OCI-LY1 (cell line): ENCODE measurements around the gene PDK3.

Experiments used
- H2AFZ ChIP-seq: fragments of 200-600 bp; sonication (generic), shearing (Covaris generic); 2 replicates; pipeline ENCODE4 v1.6.0; 2014; ENCODE audit warnings: antibody characterized with exemption, mild to moderate bottlenecking, low read length
- H3F3A ChIP-seq: fragments of 200-600 bp; sonication (generic), shearing (Covaris generic); 2 replicates; pipeline ENCODE4 v1.6.0; 2014; ENCODE audit warnings: mild to moderate bottlenecking, antibody characterized with exemption, low read length, moderate library complexity; ENCODE audit not compliant: insufficient read depth
- H3K27ac ChIP-seq: fragments of 200-600 bp; sonication (generic); 2 replicates; pipeline ENCODE4 v1.5.1; 2014; ENCODE audit warnings: low read length, mixed run types, mild to moderate bottlenecking, low read depth; ENCODE audit not compliant: poor library complexity, severe bottlenecking
- H3K27me3 ChIP-seq: fragments of 200-600 bp; sonication (generic); 2 replicates; pipeline ENCODE4 v1.6.0; 2014; ENCODE audit warnings: antibody characterized with exemption, mild to moderate bottlenecking, low read length, moderate library complexity; ENCODE audit not compliant: insufficient read depth
- H3K36me3 ChIP-seq: fragments of 200-600 bp; sonication (generic); 2 replicates; pipeline ENCODE4 v1.6.1; 2014; ENCODE audit warnings: mild to moderate bottlenecking, antibody characterized with exemption, low read length, moderate library complexity, mixed read lengths; ENCODE audit not compliant: insufficient read depth
- H3K4me1 ChIP-seq: fragments of 200-600 bp; sonication (generic); 2 replicates; pipeline ENCODE4 v1.5.1; 2014; ENCODE audit warnings: mild to moderate bottlenecking, low read length, moderate library complexity; ENCODE audit not compliant: insufficient read depth, severe bottlenecking
- H3K4me2 ChIP-seq: fragments of 200-600 bp; sonication (generic), shearing (Covaris generic); 2 replicates; pipeline ENCODE4 v1.6.1; 2014; ENCODE audit warnings: low read length
- H3K4me3 ChIP-seq: fragments of 200-600 bp; sonication (generic); 2 replicates; pipeline ENCODE4 v1.5.1; 2014; ENCODE audit warnings: low read length, low read depth, mild to moderate bottlenecking, mixed read lengths; ENCODE audit not compliant: poor library complexity, severe bottlenecking
- H3K79me2 ChIP-seq: fragments of 200-600 bp; shearing (Covaris generic); 2 replicates; pipeline ENCODE4 v1.6.1; 2016; ENCODE audit warnings: mixed run types, low read length, mixed read lengths; ENCODE audit not compliant: insufficient read depth
- H3K9ac ChIP-seq: fragments of 200-600 bp; sonication (generic), shearing (Covaris generic); 2 replicates; pipeline ENCODE4 v1.6.1; 2014; ENCODE audit warnings: mild to moderate bottlenecking, low read length, mixed read lengths
- H3K9me2 ChIP-seq: fragments of 200-600 bp; sonication (generic), shearing (Covaris generic); 2 replicates; pipeline ENCODE4 v1.6.1; 2014; ENCODE audit warnings: low read depth, mild to moderate bottlenecking, low read length, mixed read lengths
- H3K9me3 ChIP-seq: fragments of 200-600 bp; shearing (Covaris generic); 2 replicates; pipeline ENCODE4 v1.6.1; 2014; ENCODE audit warnings: low read length, mixed read lengths
- H4K20me1 ChIP-seq: fragments of 200-600 bp; sonication (generic), shearing (Covaris generic); 2 replicates; pipeline ENCODE4 v1.6.0; 2016; ENCODE audit warnings: mild to moderate bottlenecking, low read length; ENCODE audit not compliant: insufficient read depth
- EZH2 ChIP-seq: fragments of 200-600 bp; sonication (generic), shearing (Covaris generic); IDR thresholded peaks from 2 replicates; pipeline ENCODE4 v1.8.0; 2017; ENCODE audit warnings: borderline replicate concordance, mixed run types, mild to moderate bottlenecking, antibody characterized with exemption, low read length, moderate library complexity, mixed read lengths
- TF ChIP-seq, protein P1 (sequence below): fragments of 200-600 bp; sonication (generic), shearing (Covaris generic); IDR thresholded peaks from 2 replicates; pipeline ENCODE4 v1.5.1; 2017; ENCODE audit warnings: mild to moderate bottlenecking, antibody characterized with exemption, low read length, moderate library complexity, mixed read lengths

Gene PDK3

DNA sequence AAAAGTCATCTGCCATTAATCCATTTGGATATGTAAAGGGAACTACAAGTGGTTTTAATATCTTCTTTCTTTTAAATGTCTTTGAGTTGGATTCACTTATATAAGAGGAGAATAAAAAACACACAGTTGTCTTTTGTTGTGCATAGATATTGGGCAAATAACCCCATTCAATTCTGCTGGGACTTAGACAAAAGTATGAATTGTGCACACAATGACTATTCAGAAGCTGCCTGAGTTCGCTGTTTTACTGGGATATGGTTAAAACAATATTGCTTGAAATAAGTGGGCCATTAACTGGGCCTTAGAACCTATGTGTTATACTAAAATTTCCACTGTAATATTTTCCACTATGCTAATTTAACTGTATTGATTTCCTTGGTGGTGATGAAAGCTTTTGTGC lies 110.4 kb downstream of the PDK3 start:
- Histone ChIP-seq H3F3A (no peaks in the 10 kb centered on the region), H3K27ac (no peak overlapping the region), H3K9ac (no peak overlapping the region), H3K9me3 (no peaks in the 10 kb centered on the region), H3K27me3 (no peaks in the 10 kb centered on the region), H3K4me3 (no peak overlapping the region), H3K4me1 (no peaks in the 10 kb centered on the region), H3K4me2 (no peak overlapping the region), H2AFZ (no peak overlapping the region), H3K9me2 (no peaks in the 10 kb centered on the region), H3K79me2 (no peaks in the 10 kb centered on the region), H3K36me3 (no peaks in the 10 kb centered on the region), H4K20me1 (no peaks in the 10 kb centered on the region)
- TF ChIP-seq, protein P1, sequence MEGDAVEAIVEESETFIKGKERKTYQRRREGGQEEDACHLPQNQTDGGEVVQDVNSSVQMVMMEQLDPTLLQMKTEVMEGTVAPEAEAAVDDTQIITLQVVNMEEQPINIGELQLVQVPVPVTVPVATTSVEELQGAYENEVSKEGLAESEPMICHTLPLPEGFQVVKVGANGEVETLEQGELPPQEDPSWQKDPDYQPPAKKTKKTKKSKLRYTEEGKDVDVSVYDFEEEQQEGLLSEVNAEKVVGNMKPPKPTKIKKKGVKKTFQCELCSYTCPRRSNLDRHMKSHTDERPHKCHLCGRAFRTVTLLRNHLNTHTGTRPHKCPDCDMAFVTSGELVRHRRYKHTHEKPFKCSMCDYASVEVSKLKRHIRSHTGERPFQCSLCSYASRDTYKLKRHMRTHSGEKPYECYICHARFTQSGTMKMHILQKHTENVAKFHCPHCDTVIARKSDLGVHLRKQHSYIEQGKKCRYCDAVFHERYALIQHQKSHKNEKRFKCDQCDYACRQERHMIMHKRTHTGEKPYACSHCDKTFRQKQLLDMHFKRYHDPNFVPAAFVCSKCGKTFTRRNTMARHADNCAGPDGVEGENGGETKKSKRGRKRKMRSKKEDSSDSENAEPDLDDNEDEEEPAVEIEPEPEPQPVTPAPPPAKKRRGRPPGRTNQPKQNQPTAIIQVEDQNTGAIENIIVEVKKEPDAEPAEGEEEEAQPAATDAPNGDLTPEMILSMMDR, result no peak
- no peak for TF ChIP-seq EZH2

DNA sequence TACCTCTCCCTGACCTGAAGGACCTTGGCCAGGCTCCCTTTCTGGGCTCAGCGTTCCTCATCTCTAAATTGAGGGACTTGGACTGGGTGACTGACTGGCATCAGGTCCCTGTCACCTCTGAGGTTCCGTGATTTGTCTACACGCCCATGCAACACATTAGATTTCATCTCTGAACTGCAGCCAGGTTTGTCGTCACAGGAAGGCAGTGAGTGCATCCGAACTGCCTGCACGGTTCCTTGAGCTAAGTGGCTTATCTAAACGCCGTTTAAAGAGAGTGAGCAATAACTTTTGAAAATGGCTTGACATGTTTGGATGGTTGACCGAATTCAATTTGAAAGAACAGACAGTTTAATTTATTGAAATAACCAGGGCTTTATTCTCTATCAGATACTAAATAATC lies 112.0 kb downstream of the PDK3 start:
- no peak overlapping the region for H3K9ac ChIP-seq
- TF ChIP-seq, protein P1, result no peak
- no peak for TF ChIP-seq EZH2

More for the DNA sequence above, 112.0 kb downstream of the PDK3 start:
- Histone ChIP-seq H3K79me2 (no peaks in the 10 kb centered on the region), H3K4me3 (no peak overlapping the region), H3K9me2 (no peaks in the 10 kb centered on the region), H4K20me1 (no peaks in the 10 kb centered on the region), H3K9me3 (no peaks in the 10 kb centered on the region), H2AFZ (no peak overlapping the region), H3K27ac (no peak overlapping the region), H3K27me3 (no peaks in the 10 kb centered on the region), H3K4me2 (no peak overlapping the region), H3K36me3 (no peaks in the 10 kb centered on the region), H3K4me1 (no peaks in the 10 kb centered on the region), H3F3A (no peaks in the 10 kb centered on the region)
